Activated CD4-positive, alpha-beta memory T cell treated with anti-CD3 and anti-CD28 coated beads, Interleukin-2, amount 10 ng/mL, durations not matched to agents 7 days and 5 days (primary cell): Measurements from ENCODE around the gene FOLR1. TPM values are rescaled to one million over a fixed set of nuclear protein-coding genes. Genes with fewer than 3 reads are reported as not detected.

Source experiments
- CTCF ChIA-PET: fragments of 350-600 bp; sonication (Branson Sonifier 250); formaldehyde crosslinking; loops from one replicate; lab custom pipeline; 2021; ENCODE audit warnings: antibody characterized with exemption, inconsistent platforms; lab: Charles Lee
- POLR2A ChIA-PET: fragments of 350-600 bp; sonication (Branson Sonifier 250); formaldehyde crosslinking; loops from one replicate; lab custom pipeline; 2021; ENCODE audit warnings: antibody characterized with exemption; lab: Charles Lee
- DNase-seq: peaks from one replicate; pipeline ENCODE4 v3.0.0-alpha.2; 2020
- H3K27ac Mint-ChIP-seq: one replicate; pipeline ENCODE4 v1.8.0; 2021; ENCODE audit warnings: mild to moderate bottlenecking, mixed read lengths
- H3K27me3 Mint-ChIP-seq: one replicate; pipeline ENCODE4 v1.8.0; 2021; ENCODE audit warnings: mixed read lengths
- H3K36me3 Mint-ChIP-seq: one replicate; pipeline ENCODE4 v1.8.0; 2021; ENCODE audit warnings: low read depth, mixed read lengths
- H3K4me1 Mint-ChIP-seq: one replicate; pipeline ENCODE4 v1.8.0; 2021; ENCODE audit warnings: mixed read lengths
- H3K4me3 Mint-ChIP-seq: one replicate; pipeline ENCODE4 v1.8.0; 2021; ENCODE audit warnings: mild to moderate bottlenecking, mixed read lengths
- H3K9me3 Mint-ChIP-seq: one replicate; pipeline ENCODE4 v1.8.0; 2021; ENCODE audit warnings: mixed read lengths
- total RNA-seq, 2 experiments: library from RNA; stranded (reverse); gene quantifications; one replicate each; pipeline ENCODE4 v1.2.3, GENCODE V29; 2021

Gene FOLR1
- total RNA-seq, 2 experiments from 2014 or later, result not detected

DNA sequence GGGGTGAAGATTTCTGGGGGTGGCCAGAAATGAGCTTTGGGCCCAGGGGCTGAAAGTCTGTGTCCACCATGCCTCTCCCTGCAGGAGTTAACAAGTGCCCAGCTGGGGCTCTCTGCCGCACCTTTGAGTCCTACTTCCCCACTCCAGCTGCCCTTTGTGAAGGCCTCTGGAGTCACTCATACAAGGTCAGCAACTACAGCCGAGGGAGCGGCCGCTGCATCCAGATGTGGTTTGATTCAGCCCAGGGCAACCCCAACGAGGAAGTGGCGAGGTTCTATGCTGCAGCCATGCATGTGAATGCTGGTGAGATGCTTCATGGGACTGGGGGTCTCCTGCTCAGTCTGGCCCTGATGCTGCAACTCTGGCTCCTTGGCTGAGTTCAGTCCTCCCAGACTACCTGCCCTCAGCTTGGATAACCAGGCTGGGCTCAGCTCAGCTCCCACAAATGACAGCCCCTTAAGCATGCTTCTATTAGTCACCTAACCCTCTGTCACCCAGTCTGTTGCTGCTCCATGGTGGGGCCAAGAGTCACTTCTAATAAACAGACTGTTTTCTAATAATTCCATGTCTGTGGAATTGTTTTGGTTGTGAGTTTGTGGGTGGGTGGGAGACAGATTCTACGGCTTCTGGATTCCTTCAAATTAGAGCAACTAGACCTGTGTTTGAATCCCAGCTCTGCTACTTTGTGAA is 29.6 kb downstream of the FOLR1 start:
- Mint-ChIP-seq H3K9me3 (no peaks in the 10 kb centered on the region), H3K4me3 (no peak overlapping the region), H3K4me1 (peaks cover 43% of the 10 kb centered on the region), H3K27me3 (peaks cover 17% of the 10 kb centered on the region), H3K27ac (no peak overlapping the region), H3K36me3 (peaks cover 5% of the 10 kb centered on the region)
- ChIA-PET POLR2A (interaction anchor here (0.9 to 2.6 kb wide), 3 partner anchors 10 to 293 kb away, joined by 3 to 18 read pairs (median 3); partner anchors contain the start of genes RNF121 and XNDC1N), CTCF (interaction anchor here (1.1 to 2.4 kb wide), 3 partner anchors 38 to 209 kb away, joined by 4 to 13 read pairs (median 11); no protein-coding TSS in a partner anchor)
- no peak for DNase-seq

DNA sequence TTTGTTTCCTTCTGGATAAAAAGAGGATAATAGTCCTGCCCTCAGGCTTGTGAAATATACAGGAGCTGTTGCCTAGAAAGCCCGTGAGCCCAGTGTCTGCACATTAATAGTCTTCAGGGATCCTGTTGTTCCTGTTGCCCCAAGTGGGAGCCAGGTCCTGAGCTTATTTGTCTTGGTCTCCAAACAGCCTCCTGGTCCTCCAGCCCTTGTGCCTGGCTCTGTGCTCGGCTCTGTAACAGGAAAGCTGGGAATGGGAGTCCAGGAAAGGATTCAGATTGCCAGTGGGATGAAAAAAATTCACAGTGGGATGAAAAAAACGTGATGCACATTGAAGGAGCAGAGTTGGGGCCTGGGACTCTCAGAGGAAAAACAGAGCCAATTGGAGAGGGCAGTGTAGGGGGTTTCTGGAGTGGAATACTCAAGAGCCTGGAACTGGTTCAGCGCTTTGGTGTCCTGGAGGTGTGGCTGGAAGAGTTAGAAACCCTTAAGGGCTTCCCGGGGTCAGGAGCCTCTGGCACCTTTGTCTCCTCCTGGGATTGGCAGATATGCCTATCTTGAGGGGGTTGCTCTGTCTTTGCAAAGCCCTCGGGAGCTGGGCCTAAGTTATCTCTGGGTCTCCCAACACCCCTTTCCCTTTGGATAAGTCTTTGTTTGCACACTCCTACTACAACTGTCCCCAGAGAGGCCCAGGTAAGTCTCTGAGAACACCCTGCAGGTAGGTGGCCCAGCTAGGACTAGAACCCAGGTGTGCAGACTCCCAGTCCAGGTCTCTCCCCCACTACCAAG is 30.4 kb downstream of the FOLR1 start:
- POLR2A ChIA-PET, result interaction anchor here (1.0 to 2.6 kb wide), 5 partner anchors 14 to 294 kb away, joined by 3 to 18 read pairs (median 8); partner anchors contain the start of genes ANAPC15, RNF121 and XNDC1N

DNA sequence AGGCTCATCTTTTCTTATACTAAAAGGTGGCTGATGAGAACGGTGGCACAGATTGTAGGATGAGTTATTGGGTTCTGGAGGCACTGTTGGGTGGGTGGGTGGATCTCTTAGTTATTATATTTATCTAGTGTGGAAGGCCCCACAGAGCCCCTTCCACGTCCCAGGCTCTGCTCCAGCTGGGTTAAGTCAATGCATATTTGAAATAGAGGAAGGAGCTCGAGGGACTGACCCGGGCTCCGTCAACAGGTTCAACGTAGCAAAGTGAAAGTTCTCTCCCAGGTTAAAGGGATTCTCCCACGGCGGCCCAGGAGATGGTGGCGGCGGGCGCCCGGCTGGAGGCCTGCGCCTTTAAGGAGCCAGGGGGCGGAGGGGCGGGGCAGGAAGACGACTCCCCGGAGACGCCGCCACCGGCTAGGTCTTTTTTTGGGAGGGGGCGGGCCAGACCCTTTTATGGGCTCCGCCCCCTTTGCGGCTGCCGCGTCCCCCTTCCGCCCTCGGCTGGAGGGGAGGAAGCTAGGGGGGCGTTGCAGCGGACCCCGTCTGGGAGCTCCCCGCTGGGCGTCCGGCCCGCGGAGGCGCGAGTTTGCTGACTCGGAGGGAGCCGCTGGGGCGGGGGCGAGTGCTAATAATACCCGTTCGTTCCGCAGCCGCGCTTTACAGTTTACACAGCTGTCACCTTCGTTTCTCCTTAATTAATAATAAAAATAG is 31.1 kb downstream of the FOLR1 start:
- Mint-ChIP-seq H3K27ac (peak overlapping the region; percentile 82), H3K4me3 (peak overlapping the region; percentile 87), H3K4me1 (peaks cover 34% of the 10 kb centered on the region), H3K27me3 (peaks cover 7% of the 10 kb centered on the region), H3K36me3 (peaks cover 5% of the 10 kb centered on the region), H3K9me3 (no peaks in the 10 kb centered on the region)
- ChIA-PET POLR2A (interaction anchor here (0.7 to 2.6 kb wide), 10 partner anchors 12 to 1160 kb away, joined by 3 to 18 read pairs (median 6); partner anchors contain the start of genes ANAPC15, RNF121 and XNDC1N), CTCF (interaction anchor here (0.6 to 2.4 kb wide), 16 partner anchors 14 to 295 kb away, joined by 3 to 13 read pairs (median 5); partner anchors contain the start of genes ANAPC15, RNF121 and XNDC1N)
- peak; percentile 96 for DNase-seq

More for the DNA sequence above, 30.4 kb downstream of the FOLR1 start:
- Mint-ChIP-seq H3K4me3 (peak overlapping the region; percentile 87), H3K9me3 (no peaks in the 10 kb centered on the region), H3K27me3 (peaks cover 11% of the 10 kb centered on the region), H3K36me3 (peaks cover 5% of the 10 kb centered on the region), H3K4me1 (peaks cover 39% of the 10 kb centered on the region), H3K27ac (peak overlapping the region; percentile 82)
- no peak for DNase-seq
- CTCF ChIA-PET, result interaction anchor here (0.9 to 2.4 kb wide), 10 partner anchors 14 to 208 kb away, joined by 3 to 13 read pairs (median 6); partner anchors contain the start of gene ANAPC15

DNA sequence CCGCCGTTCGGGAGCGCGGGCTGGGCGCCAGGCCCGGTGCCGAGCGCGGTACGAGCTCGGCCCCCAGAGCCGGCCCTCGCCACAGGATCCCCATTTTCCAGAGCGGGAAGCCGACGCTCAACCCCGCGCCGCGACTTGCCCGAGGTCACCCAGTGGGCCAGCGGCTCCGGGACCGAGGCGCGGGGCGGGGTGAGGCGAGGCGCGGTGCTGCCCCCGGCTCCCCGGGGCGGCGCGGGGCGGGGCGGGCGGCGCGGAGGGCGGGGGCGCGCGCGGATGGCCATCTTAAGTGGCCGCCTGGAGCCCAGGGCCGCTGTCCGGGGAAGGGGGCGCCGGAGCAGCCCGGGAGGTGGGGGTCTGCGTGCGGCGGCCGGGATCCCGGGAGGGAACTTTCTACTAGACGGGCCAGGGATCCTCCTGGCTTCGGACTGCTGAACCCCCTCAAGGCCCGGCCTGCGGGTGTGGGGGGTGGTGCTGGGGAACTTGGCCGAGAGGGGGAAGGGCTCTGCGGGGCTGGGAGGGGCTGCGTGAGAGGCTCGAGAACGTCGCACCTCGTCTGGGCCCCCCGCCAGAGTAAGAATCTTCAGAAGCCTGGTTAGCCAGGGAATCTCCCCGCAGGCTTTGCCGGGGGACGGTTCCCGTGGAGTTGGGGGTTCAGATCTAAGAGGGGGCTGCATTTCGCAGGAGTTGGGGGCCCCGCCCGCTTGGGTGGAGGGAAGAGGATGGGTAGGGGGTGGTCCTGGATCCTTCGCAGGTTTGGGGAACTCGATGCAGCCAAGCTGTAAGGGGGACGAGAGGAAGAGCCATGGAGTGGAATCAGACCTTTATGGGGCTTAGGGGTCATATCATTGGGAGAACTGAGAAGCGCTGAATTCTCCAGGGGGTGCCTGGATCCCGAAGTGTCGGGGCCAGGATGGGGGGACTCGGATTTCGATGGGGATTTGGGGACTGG is 31.9 kb downstream of the FOLR1 start:
- Mint-ChIP-seq H3K27me3 (peaks cover 1% of the 10 kb centered on the region), H3K4me1 (peaks cover 26% of the 10 kb centered on the region), H3K9me3 (no peaks in the 10 kb centered on the region), H3K4me3 (peak overlapping the region; percentile 98), H3K36me3 (peaks cover 10% of the 10 kb centered on the region), H3K27ac (peak overlapping the region; percentile 92)
- DNase-seq, result peak; percentile 75
- POLR2A ChIA-PET, result interaction anchor here (0.7 to 2.6 kb wide), 16 partner anchors 12 to 1159 kb away, joined by 3 to 18 read pairs (median 4); partner anchors contain the start of genes ANAPC15, RNF121 and XNDC1N
- CTCF ChIA-PET, result interaction anchor here (0.8 to 3.2 kb wide), 17 partner anchors 13 to 295 kb away, joined by 3 to 14 read pairs (median 6); partner anchors contain the start of genes ANAPC15, RNF121 and XNDC1N

- H3K27me3 Mint-ChIP-seq, result no peaks in the 10 kb centered on the region
- DNase-seq, result peak; percentile 55
- peak within 1 kb of the TSS; percentile 98 for H3K4me3 Mint-ChIP-seq
- H3K4me1 Mint-ChIP-seq, result peaks cover 25% of the 10 kb centered on the region
- peaks cover 19% of the 10 kb centered on the region for H3K36me3 Mint-ChIP-seq
- no peaks in the 10 kb centered on the region for H3K9me3 Mint-ChIP-seq
- peak within 1 kb of the TSS; percentile 92 for H3K27ac Mint-ChIP-seq
- ChIA-PET POLR2A (interaction anchor here (1.0 to 2.6 kb wide), 15 partner anchors 11 to 209 kb away, joined by 3 to 9 read pairs (median 4); partner anchors contain the start of gene ANAPC15), CTCF (interaction anchor here (0.6 to 3.2 kb wide), 4 partner anchors 13 to 206 kb away, joined by 3 to 14 read pairs (median 6); no protein-coding TSS in a partner anchor)
These were observed 32.8 kb downstream of the FOLR1 start, which contains the start of gene INPPL1 for GRCh38 chr11:72224564-72225410. Gene INPPL1 (plus strand): TSS chr11:72224767. CDS start chr11:72224985, 218 bp downstream.

DNA sequence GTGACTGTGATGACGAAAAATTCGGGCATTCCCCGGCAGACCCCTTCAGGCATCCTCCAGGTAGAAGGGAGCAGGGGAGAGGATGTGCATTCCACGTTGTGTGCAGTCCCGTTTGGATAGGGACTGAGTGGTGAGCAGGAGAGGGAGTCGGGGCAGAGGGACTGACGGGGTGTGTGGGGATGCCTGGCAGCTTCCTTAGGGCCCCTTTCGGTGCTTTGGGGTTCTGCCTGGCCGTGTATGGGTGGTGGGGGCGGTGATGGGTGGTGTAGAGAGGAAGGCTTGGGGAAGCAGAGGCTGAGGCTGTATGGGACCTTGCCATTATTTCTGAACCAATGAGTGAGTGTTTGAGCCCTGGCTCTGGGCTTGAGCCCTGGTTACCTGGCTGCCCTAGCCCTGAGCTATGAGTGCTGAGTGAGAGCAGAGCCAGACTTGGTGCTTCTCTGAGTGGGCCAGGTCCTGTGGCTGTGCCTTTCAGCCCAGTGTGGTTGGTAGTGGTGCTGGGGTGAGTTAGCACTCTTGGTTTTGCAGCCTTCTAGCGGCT is 33.5 kb downstream of the FOLR1 start:
- ChIA-PET CTCF (interaction anchor here (0.6 to 3.2 kb wide), 4 partner anchors 12 to 206 kb away, joined by 3 to 14 read pairs (median 6); no protein-coding TSS in a partner anchor), POLR2A (interaction anchor here (1.0 to 2.6 kb wide), 13 partner anchors 10 to 208 kb away, joined by 3 to 9 read pairs (median 4); partner anchors contain the start of gene ANAPC15)
- Mint-ChIP-seq H3K36me3 (peaks cover 19% of the 10 kb centered on the region), H3K9me3 (no peaks in the 10 kb centered on the region), H3K4me3 (peak overlapping the region; percentile 79), H3K27me3 (no peaks in the 10 kb centered on the region), H3K27ac (peak overlapping the region; percentile 82), H3K4me1 (peaks cover 25% of the 10 kb centered on the region)
- DNase-seq, result peak; percentile 45

DNA sequence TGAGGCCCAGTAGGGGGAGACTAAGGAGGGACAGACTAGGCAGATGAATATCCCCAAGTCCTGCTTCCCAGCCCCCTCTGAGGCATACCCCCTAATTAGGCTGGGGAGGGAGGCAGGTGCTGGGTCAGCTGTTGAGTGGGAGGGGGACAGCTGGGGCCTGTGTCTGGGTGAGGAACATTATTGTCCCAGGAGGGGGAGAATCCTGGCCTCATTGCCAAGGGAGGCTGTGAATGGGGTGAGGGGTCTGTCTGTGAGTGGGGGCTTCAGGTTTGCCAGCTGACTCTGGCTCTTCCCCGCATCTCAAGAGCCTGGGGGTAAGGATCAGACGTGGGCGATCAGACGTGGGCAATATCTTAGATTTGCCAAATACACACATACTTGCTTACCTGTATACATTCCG is 34.8 kb downstream of the FOLR1 start:
- Mint-ChIP-seq H3K27me3 (no peaks in the 10 kb centered on the region), H3K4me1 (peaks cover 25% of the 10 kb centered on the region), H3K36me3 (peaks cover 26% of the 10 kb centered on the region), H3K27ac (no peak overlapping the region), H3K4me3 (no peak overlapping the region), H3K9me3 (no peaks in the 10 kb centered on the region)
- POLR2A ChIA-PET, result no interaction called here
- DNase-seq, result peak; percentile 11
- CTCF ChIA-PET, result interaction anchor here (3.2 kb wide), 1 partner anchor 11 kb away, joined by 14 read pairs; no protein-coding TSS in a partner anchor

DNA sequence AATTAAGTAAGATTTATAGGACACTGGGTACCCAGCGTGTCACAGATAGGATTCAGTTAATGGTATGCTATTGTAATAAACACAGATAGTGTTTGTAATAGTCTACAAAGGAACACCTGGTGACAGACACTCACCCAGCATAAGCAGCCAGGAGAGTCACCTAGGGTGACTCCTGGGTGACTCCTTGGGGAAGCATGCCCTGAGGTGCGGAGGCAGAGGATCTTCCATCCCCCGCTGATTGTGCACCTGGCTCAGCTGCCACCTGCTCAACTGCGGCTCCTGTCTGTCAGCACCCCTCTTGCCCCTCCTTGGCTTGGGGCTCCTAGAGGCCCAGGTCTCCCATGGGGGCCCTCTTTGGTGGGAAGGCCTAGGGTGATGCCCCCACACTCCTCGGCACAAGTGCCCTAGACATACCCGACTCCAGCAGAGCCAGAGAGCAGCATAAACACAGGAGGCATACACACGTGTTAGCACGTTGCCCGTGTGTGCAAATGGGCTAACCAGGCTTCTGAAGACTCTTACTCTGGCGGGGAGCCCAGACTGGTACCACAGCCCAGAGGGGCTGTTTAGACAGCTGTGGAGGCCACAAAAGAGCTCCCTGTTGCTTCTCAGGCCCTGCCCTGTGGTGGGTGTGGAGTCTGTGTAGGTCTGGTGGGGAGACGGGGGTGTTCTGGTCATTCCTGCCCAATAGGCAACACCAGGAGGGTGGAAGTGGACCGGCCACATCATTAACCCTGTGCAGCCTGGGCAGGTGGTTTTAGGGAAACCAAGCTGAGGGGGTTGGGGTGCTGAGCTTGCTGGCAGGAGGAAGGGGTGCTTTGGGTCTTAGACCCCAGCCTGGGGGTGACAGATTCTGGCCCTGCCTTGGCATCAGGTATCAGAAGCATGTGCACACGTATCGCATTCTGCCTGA is 35.6 kb downstream of the FOLR1 start:
- POLR2A ChIA-PET, result interaction anchor here (1.3 kb wide), 1 partner anchor 9 kb away, joined by 3 read pairs; no protein-coding TSS in a partner anchor
- no peaks in the 10 kb centered on the region for H3K27me3 Mint-ChIP-seq
- peaks cover 18% of the 10 kb centered on the region for H3K4me1 Mint-ChIP-seq
- peaks cover 33% of the 10 kb centered on the region for H3K36me3 Mint-ChIP-seq
- H3K27ac Mint-ChIP-seq, result no peak overlapping the region
- H3K4me3 Mint-ChIP-seq, result no peak overlapping the region
- CTCF ChIA-PET, result interaction anchor here (1.0 to 3.2 kb wide), 2 partner anchors 10 to 249 kb away, joined by 3 to 14 read pairs; no protein-coding TSS in a partner anchor
- peak; percentile 9 for DNase-seq
- H3K9me3 Mint-ChIP-seq, result no peaks in the 10 kb centered on the region

- Mint-ChIP-seq H3K36me3 (peaks cover 35% of the 10 kb centered on the region), H3K27ac (no peak overlapping the region), H3K9me3 (no peaks in the 10 kb centered on the region), H3K4me1 (peaks cover 13% of the 10 kb centered on the region), H3K27me3 (no peaks in the 10 kb centered on the region), H3K4me3 (no peak overlapping the region)
- ChIA-PET POLR2A (interaction anchor here (1.3 kb wide), 1 partner anchor 8 kb away, joined by 3 read pairs; no protein-coding TSS in a partner anchor), CTCF (interaction anchor here (1.0 kb wide), 1 partner anchor 250 kb away, joined by 3 read pairs; no protein-coding TSS in a partner anchor)
- DNase-seq, result peak; percentile 7
These were observed 36.4 kb downstream of the FOLR1 start for GRCh38 chr11:72228229-72228843.
